DND-41 (cell line): Measurements from ENCODE around the gene GRID1.

Source experiments
- EZH2 ChIP-seq: IDR thresholded peaks from 3 replicates; pipeline ENCODE4 v1.6.1; 2012; ENCODE audit warnings: borderline replicate concordance, low read depth, mild to moderate bottlenecking, moderate library complexity, low read length, inconsistent platforms; ENCODE audit not compliant: severe bottlenecking
- TF ChIP-seq, protein P1 (sequence below): IDR thresholded peaks from 2 replicates; pipeline ENCODE4 v1.5.1; 2012; ENCODE audit warnings: borderline replicate concordance, low read length, moderate library complexity, mild to moderate bottlenecking; ENCODE audit not compliant: poor library complexity, severe bottlenecking; ENCODE audit errors: extremely low read depth

DNA sequence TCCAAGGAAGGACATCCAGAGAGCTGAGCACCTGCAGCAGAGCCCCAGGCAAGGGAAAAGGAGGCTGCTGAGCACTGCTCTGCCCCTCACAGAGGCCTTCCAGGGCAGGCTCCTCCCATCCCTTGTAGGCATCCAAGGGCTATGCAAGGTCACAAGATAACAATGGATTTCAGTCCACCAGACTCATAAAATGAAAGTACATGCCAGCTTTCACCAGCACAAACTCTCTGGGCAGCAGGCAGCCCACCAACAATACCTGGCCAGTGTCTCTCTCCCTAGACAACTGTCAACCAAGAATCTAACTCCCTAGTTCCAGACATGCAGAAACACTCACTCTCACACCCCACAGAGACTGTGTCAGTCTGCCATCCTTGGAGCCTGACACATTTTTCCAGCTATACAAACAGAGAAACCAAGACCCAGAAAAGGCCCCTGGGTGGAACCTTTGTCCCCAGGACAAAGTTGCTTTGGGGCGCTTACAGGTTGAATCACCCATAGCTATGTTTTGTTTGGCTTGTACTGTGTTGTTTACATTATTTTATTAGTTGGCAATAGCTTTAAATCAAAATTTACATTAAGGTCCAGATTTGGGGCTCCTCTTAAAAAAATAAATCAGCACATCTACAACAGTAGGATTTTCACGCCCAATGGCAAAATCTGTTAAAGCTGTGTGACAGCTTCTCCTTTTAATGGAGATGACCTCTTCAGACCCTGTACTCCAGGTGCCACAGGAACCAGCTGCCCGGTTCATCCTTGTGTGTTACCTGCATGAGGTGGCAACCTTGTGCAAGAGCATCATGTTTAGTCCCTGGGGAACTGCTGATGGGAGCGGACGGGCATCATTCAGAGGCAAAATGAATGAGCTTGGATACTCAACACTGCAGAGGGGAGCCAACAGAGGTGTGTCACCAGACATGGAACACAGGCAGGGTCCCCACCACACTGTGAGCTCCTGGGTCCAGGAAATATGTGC is 5.2 kb downstream of the GRID1 start:
- TF ChIP-seq EZH2, result no peak
- TF ChIP-seq, protein P1, sequence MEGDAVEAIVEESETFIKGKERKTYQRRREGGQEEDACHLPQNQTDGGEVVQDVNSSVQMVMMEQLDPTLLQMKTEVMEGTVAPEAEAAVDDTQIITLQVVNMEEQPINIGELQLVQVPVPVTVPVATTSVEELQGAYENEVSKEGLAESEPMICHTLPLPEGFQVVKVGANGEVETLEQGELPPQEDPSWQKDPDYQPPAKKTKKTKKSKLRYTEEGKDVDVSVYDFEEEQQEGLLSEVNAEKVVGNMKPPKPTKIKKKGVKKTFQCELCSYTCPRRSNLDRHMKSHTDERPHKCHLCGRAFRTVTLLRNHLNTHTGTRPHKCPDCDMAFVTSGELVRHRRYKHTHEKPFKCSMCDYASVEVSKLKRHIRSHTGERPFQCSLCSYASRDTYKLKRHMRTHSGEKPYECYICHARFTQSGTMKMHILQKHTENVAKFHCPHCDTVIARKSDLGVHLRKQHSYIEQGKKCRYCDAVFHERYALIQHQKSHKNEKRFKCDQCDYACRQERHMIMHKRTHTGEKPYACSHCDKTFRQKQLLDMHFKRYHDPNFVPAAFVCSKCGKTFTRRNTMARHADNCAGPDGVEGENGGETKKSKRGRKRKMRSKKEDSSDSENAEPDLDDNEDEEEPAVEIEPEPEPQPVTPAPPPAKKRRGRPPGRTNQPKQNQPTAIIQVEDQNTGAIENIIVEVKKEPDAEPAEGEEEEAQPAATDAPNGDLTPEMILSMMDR, result no peak
